ENCODE measurements around the gene KCND2.

KCND2 gene

DNA sequence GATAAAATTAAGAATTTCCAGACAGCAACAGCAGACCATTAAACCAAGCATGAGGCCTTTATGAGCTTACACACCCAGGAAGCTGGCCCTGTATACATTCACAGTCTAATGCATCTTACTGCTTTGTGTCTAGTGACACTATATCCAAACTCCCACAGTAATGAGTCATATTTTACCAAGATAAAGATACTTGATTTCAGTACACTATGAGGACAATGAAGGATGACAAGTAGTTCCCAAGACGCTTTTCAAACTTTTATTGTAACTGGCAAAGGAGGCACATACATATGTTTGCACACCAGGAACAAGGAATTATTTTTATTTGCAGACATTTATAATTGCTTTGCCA, 437.0 kb downstream of the KCND2 start:
- no peak for DNase-seq

GRCh38 chr7:120714945-120715344, 442.0 kb downstream of the KCND2 start:
- DNase-seq = no peak

DNA sequence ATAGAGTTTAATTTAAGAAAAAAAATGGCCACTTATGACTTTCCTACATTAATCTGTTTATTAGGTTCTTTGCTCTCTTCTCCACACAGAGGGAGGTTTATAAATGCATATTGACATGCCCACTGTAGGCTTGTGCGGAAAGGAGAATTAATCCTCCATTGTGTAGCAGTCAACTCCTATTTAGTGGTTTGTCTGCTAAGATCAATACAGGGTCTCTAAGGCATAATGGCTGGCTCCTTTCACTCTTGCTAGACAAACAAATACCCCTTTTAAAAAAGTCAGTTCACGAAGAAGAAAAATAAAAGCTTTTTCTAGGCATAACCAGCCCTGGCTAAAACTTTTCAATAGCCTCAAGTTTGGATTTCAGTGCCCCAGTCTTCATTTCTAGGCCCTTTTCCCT, 443.3 kb downstream of the KCND2 start:
- no peak for DNase-seq

DNA sequence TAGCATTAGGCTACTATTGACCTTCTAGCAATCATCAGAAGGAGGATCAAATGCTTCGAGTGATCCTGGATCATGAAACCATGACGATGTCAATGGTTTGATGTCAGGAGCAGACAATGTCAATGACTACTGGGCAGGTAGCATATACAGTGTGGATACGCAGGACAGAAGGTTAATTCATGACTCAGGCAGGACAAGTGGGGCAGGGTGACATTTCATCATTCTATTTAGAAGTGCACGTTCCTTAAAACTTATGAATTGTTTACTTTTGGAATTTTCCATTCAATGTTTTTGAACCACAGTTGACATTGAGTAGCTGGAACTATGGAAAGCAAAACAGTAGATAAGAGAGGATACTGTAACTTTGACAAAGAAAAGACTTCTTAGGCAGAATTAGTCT, 444.2 kb downstream of the KCND2 start:
- DNase-seq = no peak

GRCh38 chr7:120718361-120718760, 445.4 kb downstream of the KCND2 start:
- no peak for DNase-seq

DNA sequence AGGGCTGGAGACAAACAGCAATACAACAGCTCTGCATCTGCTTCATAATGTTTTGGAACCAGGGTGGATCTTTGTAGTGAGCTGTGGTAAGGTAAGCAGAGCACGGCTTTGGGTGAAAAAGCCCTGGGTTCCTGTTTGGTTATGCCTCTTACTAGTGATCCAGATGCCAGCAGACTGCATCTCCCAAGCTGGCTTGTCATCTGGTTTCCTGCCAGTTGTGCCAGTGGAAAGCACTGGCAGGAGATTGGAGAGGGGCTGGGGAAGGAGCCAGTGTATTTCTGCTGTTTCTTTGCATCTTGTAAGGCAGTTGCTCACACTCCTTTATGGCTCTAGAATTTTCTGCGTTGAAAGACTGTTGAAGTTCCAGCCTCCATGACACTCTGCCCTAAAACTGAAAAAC, 447.3 kb downstream of the KCND2 start:
- no peak for DNase-seq

DNA sequence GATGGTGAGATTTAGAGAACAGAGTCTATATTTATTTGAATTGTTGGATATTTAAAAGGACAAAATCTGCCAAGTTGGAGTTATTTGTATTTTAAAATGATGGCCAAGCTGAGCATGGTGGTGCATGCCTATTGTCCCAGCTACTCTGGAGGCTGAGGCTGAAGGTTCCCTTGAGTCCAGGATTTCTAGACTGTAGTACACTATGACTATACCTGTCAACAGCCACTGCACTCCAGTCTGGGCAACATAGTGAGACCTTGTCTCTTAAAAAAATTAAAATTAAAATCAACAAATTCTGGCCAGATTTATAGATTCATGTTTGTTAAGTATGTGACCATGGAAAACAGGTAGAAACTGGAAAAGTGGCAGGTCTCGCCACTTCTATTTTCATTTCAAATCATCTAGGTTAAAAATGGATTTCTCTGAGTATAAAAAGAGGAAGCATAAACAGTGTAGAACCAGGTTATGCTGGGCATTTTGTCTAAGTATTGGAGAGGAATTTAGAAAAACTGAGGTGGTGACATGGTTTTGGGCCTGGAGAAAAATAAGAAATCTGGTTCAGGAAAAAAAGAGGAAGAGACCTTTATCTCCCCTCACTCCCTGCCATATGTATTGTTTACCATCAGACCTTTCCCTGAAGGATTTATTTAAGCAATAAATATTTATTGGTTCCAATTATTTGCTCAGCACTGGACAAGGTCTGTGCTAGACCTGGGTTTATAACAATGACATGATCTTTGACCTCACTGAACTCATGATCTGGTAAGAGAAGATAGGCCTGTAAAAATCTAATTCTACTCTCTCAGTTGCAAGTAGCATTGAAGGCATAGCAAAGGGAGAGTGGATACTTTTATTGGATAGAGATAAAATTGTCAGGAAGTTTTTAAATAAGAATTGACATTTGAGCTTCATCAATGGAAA, 450.8 kb downstream of the KCND2 start:
- no peak for DNase-seq

DNA sequence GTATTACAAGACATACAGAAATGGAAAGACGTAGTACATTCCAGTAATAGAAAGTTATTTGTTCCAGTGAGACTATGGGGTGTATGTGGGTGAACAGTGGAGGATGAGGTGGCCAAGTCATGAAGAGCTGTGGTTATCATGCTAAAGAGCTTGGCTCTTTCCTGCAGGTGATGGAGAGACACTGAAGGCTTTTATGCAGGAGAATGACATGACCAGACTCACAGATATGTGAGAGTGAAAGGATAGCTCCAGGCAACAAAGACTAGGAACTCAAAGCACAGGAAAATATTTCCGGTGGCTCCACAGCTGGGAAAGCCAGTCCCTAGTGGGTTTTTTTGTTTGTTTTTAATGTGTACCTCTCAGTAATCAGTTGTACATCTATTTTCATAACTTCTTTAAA, 451.5 kb downstream of the KCND2 start:
- DNase-seq = no peak

DNA sequence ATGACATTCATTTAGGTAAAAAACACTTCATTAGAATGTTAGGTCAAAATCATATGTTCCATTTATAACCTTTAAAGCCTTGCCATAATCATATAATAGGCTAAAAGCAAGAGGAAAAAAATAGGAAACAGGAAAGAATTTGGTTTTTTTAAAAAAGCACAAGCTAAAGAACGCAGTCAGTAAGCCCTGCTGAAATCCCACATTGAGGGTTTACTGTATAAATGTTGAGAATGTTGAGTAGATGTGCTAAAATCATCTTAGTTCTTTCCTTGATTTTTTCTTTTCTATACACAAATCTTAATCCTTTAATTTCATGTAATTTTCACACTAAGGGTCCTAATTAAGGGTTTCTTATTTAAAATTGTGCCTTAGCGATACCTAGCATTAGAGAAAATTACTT, 452.0 kb downstream of the KCND2 start:
- no peak for DNase-seq

GRCh38 chr7:120725376-120726039, 452.5 kb downstream of the KCND2 start:
- DNase-seq = no peak

DNA sequence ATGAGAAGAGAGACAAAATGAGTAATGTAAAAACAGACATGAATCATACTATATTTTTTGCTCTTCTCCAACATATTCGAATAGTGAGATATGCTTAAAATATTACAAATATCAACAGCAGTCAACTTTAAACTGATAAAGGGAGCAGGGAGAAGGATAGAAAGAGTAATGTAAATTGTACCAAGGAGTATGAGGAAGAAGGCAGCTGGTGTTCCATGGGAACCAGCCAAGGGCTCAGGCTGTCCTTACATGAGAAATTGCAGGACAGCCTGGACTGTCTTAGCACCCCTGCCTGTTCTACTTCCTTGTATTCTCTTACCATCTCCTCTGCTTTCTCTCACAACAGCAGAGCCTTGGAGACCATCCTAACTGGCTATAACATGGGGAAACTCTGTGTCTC, 456.3 kb downstream of the KCND2 start:
- DNase-seq = no peak

DNA sequence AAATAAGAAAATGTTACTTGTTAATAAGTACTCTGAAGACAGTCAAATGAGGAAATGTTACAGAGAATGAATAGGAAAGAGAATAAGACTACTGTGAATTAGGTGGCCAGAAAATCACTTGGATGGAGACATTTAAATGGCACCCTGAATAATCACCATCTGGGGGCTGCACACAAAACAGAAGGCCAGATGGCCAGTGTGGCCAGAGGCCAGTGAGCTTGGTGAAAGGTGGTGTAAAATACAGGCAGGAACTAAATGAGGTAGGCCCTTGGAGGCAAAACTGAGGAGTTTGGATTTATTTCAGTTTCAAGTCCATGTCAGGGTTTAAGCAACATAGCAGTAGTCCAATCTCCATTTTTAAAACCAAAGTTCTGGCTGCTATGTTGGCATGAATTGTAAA, 458.3 kb downstream of the KCND2 start:
- DNase-seq = no peak

GRCh38 chr7:120732256-120732655, 459.3 kb downstream of the KCND2 start:
- no peak for DNase-seq

DNA sequence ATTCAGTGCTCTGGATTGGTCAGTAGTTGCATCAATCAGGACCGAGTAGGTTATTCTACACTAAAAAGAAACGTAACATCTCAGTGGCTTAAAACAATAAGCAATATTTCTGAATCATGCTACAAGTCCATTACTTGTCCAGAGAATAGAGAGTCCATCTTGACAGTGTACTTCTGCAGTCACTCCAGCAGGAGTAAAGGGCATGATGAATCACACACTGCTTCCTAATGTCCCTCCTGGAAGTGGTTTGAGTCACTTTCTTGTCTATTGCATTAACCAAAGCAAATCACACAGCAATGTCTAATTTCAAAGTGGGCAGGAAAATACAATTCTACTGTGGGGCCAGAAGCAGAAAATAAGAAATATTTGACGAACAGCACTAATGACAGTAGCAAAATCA, 460.2 kb downstream of the KCND2 start:
- no peak for DNase-seq

DNA sequence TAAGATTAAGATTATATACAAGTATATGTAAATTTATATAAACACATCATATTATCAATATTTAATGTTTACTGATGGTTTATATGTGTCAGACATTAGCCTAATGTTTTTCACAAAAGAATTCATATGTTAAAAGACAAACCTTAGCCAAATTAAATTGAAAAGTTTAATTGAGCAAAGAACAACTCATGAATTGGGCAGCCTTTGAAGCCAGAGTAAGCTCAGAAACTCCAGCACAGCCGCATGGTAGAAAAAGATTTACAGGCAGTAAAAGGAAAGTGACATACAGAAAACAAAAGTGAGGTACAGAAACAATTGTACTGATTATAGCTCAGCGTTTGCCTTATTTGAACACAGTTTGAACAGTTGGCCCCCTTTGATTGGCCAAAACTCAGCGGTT, 460.9 kb downstream of the KCND2 start:
- no peak for DNase-seq

- DNase-seq = no peak
Measured at GRCh38 chr7:120735791-120736190, 462.8 kb downstream of the KCND2 start.

DNA sequence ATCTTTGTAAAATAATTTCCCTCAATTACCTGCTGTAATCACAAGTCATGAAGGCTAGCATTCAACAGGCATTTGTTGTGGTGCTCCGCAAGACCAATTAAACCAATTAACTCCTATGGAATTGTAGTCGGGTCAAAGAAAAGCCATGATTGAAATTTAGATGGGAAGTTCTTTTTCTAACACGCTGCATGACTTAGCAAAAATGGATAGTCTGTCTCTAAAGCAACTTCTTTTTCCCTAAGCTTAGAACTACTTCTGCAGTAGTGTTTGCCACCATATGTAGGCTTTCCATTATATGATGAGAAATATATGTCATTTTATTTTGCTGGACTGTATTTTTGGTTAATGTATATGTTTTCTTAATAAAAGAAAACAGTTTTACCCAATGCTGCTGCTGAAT, 465.8 kb downstream of the KCND2 start:
- no peak for DNase-seq

GRCh38 chr7:120740348-120740747, 467.4 kb downstream of the KCND2 start:
- no peak for DNase-seq

- DNase-seq = no peak
Measured at GRCh38 chr7:120741371-120742042, 468.5 kb downstream of the KCND2 start.

DNA sequence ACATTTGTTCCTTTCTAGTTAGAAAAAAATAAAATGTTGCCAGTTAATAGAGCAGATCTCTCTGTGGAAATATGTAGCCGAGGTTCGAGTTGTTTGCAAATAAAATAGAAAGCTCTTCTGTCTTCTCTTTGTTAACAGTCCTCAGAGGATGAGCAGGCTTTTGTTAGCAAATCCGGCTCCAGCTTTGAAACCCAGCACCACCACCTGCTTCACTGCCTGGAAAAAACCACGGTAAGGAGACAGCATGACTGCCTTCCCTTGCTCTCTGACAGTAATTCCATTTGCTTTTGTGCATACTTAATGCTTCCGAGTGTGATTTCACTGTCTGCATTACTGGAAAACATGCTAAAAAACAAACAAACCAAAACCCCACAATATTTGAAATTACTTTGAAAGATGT, 469.4 kb downstream of the KCND2 start:
- no peak for DNase-seq

DNA sequence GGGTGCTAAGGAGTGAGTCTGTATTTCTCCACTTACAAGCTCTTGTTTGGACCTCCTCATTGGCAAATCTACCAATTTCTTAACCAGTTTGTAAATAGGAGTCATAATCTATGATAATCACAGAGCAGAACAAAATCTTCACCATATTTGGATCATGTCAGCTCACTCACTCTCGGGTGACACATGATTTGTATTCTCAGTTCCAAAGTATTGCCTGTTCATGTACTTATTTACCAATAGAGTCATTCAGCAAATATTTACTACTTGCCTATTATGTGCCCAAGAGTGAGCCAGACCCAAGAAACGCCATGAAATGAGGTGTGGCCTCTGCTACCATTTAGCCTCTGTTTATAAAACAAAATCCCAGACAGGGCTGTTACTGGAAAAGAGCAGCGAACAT, 470.2 kb downstream of the KCND2 start:
- DNase-seq = no peak

- DNase-seq = no peak
Measured at GRCh38 chr7:120760050-120760449, 487.1 kb downstream of the KCND2 start.

DNA sequence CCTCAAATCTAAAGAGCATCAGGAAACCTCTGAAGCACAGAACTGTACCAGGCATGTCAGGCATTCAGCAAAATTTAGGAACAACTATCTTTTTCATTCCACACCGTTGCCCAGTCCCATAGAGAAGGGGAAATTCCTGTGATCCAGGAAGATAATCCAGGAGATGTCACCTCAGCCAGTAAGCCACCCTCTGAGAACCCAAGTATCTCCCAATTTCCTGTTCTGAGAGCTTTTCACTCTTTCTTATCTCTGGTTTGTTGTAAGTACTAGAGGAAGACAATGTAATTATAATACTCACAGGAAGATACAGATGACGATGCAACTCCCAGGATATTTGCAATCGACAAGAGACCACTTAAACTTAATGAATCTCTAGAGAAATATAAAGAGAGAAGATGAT, 487.9 kb downstream of the KCND2 start:
- no peak for DNase-seq

DNA sequence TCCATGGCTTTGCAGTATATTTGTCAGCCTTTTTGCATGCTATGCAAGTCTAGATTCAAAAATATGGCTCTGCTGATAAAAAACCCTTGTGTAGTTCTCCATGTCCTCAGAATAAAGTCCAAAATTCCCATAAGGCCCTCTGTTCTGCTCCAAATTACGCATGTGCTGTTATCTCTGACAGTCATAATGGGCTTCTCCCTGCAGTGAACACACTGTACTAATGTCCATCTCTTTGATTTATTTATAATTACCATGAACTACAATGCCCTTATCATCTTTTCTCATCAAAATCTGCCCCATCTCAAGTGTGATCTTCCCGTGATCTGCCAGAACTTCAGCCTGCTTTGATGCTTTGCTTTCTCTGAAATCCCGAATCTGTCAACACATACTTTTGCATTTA, 497.2 kb downstream of the KCND2 start:
- DNase-seq = no peak
